ENCODE data around the gene NUBP2. TPM values are rescaled to one million over a fixed set of nuclear protein-coding genes. Genes with fewer than 3 reads are reported as not detected.
"Not testable (repeated sequence)": the region's sequence is repeated elsewhere in the genome, so short reads cannot be mapped to it uniquely, and the experiment has no call there.

The NUBP2 gene
- total RNA-seq, 2 donors from 2014 or later, result 47.8 to 50.1 TPM

DNA sequence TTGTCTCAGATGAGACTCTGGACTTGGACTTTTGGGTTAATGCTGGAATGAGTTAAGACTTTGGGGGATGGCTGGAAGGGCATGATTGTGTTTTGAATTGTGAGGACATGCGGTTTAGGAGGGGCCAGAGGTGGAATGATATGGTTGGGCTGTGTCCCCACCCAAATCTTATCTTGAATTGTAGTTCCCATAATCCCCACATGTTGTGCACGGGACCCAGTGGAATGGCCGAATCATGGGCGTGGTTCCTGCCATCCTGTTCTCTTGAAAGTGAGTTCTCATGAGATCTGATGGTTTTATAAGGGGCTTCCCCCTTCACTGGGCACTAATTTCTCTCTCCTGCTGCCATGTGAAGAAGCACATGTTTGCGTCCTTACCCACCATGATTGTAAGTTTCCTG is 16.5 kb downstream of the NUBP2 start:
- not testable (repeated sequence) for H3K4me1 Mint-ChIP-seq (ENCODE audit: low read depth); DNase-seq; ATAC-seq (replicated peaks in 1 of 2); H3K27me3 Mint-ChIP-seq (ENCODE audit: low read depth); H3K27ac Mint-ChIP-seq; H3K4me3 Mint-ChIP-seq; H3K9me3 Mint-ChIP-seq
- peaks cover 8 to 19% of the 10 kb centered on the region in 2 donors for H3K36me3 Mint-ChIP-seq (ENCODE audit: insufficient read depth in 2 of 2)

DNA sequence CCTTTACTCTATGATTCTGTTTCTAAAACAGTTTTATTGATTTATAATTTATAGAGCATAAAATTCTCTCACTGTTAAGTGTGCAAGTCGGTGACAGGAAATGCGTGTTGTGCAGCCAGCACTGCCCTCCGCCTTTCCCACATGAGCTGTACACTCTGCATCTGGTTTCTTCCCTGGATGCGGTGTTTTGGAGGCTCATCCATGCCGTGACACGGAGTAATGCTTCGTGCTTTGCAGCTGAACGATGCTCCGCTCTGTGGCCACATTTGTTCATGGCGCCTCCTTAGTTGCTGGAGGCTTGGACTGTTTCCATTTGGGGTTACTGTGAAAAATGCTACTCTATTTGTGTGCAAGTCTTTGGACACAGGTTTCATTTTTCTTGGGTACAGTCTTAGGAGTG is 17.9 kb downstream of the NUBP2 start:
- ATAC-seq (replicated peaks in 1 of 2) (no peak), DNase-seq (no peak)
- Mint-ChIP-seq H3K27ac (no peak overlapping the region), H3K27me3 (ENCODE audit: low read depth) (no peaks in the 10 kb centered on the region), H3K4me3 (no peak overlapping the region), H3K36me3 (ENCODE audit: insufficient read depth in 2 of 2) (peaks cover 10 to 19% of the 10 kb centered on the region in 2 donors), H3K9me3 (peaks cover 8 to 10% of the 10 kb centered on the region in 2 donors), H3K4me1 (ENCODE audit: low read depth) (no peaks in the 10 kb centered on the region)

DNA sequence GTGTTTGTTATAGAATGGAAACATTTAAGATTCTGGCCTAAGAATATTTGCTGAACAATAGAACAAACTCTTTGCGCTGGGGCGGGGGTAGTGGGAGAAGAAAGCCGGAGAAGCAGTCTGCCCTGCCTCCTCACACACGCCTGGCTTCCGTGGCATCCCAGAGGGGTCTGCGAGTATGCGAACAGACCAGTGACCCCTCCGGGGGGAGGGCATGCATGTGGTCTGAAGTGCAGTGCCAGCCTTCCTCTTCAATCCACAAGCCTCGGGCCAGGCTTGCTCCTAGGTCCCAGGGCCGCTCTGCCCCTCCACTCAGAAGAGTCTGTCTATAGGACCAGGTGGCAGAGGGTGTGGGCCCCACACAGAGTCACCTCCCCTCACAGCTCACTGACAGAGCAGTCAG is 24.9 kb downstream of the NUBP2 start:
- no peaks in the 10 kb centered on the region for H3K9me3 Mint-ChIP-seq
- no peak overlapping the region for H3K4me3 Mint-ChIP-seq
- DNase-seq (no peak), ATAC-seq (replicated peaks in 1 of 2) (no peak)
- H3K4me1 Mint-ChIP-seq (ENCODE audit: low read depth), result peaks cover 5% of the 10 kb centered on the region
- peaks cover 1 to 8% of the 10 kb centered on the region in 2 donors for H3K36me3 Mint-ChIP-seq (ENCODE audit: insufficient read depth in 2 of 2)
- H3K27ac Mint-ChIP-seq, result no peak overlapping the region
- H3K27me3 Mint-ChIP-seq (ENCODE audit: low read depth), result no peaks in the 10 kb centered on the region

DNA sequence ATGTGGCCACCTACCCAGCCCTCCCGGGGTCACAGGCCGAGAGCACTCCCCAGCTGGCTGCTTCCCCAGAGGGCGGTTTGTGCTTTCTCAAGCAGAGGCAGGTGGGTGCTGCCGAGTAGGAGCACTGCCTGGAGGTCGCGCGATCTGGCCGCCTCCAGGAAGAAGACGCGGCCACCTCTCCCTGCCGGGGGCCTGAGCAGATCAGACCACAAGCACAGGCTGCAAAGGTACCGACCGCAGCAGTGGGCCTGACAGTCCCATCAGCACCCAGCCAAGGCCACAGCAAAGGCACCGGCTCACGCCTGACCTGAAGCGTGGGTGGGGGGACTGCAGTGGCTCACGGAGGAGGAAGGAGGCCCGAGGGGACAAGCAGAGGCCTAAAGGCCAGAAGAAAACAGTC is 25.9 kb downstream of the NUBP2 start:
- no peak for ATAC-seq (replicated peaks in 1 of 2)
- peaks cover 1 to 8% of the 10 kb centered on the region in 2 donors for H3K36me3 Mint-ChIP-seq (ENCODE audit: insufficient read depth in 2 of 2)
- DNase-seq, result no peak
- H3K27ac Mint-ChIP-seq, result no peak overlapping the region
- H3K27me3 Mint-ChIP-seq (ENCODE audit: low read depth), result no peaks in the 10 kb centered on the region
- H3K9me3 Mint-ChIP-seq, result no peaks in the 10 kb centered on the region
- H3K4me3 Mint-ChIP-seq, result no peak overlapping the region
- H3K4me1 Mint-ChIP-seq (ENCODE audit: low read depth), result peaks cover 5% of the 10 kb centered on the region

DNA sequence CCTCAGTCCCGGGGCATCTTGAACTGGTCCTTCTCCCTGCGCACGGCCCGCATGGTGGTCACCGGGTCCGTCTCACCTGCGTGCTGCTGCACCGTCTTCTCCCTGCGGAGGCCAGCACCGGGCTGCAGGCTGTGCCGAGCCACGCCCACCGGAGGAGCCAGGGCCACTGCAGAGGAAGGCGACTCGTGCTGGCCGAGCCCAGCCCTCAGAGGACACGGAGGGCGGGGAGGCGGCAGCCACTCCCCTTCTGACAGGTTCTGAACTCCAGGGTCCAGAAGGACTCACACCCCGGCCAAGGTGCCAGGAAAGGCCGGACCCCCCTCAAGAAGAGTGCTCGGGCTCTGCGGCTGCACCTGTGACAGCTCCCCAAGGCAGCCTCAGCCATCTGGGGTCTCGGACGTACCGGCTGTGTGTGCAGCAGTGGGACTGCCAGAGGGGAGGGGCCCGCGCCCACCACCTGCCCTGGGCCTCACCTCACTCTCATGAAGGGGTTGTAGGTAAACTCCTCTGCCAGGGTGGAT is 26.6 kb downstream of the NUBP2 start:
- peaks cover 5% of the 10 kb centered on the region for H3K4me1 Mint-ChIP-seq (ENCODE audit: low read depth)
- no peak for ATAC-seq (replicated peaks in 1 of 2)
- no peak overlapping the region for H3K4me3 Mint-ChIP-seq
- H3K9me3 Mint-ChIP-seq, result no peaks in the 10 kb centered on the region
- H3K36me3 Mint-ChIP-seq (ENCODE audit: insufficient read depth in 2 of 2), result peaks cover 1 to 8% of the 10 kb centered on the region in 2 donors
- DNase-seq, result no peak
- H3K27ac Mint-ChIP-seq, result no peak overlapping the region
- H3K27me3 Mint-ChIP-seq (ENCODE audit: low read depth), result no peaks in the 10 kb centered on the region

GRCh38 chr16:1810106-1810505 is 27.3 kb downstream of the NUBP2 start:
- ATAC-seq (replicated peaks in 1 of 2) (no peak), DNase-seq (no peak)
- Mint-ChIP-seq H3K27me3 (ENCODE audit: low read depth) (no peaks in the 10 kb centered on the region), H3K4me3 (no peak overlapping the region), H3K9me3 (no peaks in the 10 kb centered on the region), H3K36me3 (ENCODE audit: insufficient read depth in 2 of 2) (peaks cover 1 to 8% of the 10 kb centered on the region in 2 donors), H3K4me1 (ENCODE audit: low read depth) (peaks cover 5% of the 10 kb centered on the region), H3K27ac (no peak overlapping the region)

- no peak overlapping the region for H3K4me3 Mint-ChIP-seq
- no peak overlapping the region for H3K27ac Mint-ChIP-seq
- ATAC-seq (replicated peaks in 1 of 2) (no peak), DNase-seq (no peak)
- H3K4me1 Mint-ChIP-seq (ENCODE audit: low read depth), result peaks cover 5% of the 10 kb centered on the region
- H3K9me3 Mint-ChIP-seq, result no peaks in the 10 kb centered on the region
- H3K36me3 Mint-ChIP-seq (ENCODE audit: insufficient read depth in 2 of 2), result peaks cover 1 to 8% of the 10 kb centered on the region in 2 donors
- no peaks in the 10 kb centered on the region for H3K27me3 Mint-ChIP-seq (ENCODE audit: low read depth)
These were observed 27.8 kb downstream of the NUBP2 start for GRCh38 chr16:1810536-1810935.

DNA sequence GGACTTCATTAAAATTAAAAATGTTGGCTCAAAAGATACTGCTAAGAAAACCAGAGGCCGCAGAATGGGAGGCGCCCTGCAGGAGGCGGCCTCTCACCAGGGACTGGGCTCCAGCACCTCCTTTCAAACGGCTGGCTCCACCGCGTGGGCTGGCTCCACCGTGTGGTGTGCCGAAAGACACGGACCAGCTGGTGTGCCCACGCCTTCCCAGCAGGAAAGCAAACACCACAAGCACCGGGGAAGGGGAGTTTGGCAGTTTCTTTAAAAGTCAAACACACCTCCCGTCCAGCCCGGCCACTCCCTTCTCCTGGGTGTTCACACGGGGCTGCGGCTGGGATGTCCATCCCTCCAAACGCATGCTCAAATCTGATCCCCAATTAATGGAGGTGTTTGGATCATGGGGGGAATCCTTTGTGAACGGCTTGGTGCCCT is 30.0 kb downstream of the NUBP2 start:
- Mint-ChIP-seq H3K27ac (no peak overlapping the region), H3K36me3 (ENCODE audit: insufficient read depth in 2 of 2) (no peaks in the 10 kb centered on the region), H3K27me3 (ENCODE audit: low read depth) (no peaks in the 10 kb centered on the region), H3K4me3 (no peak overlapping the region), H3K9me3 (no peaks in the 10 kb centered on the region), H3K4me1 (ENCODE audit: low read depth) (peaks cover 5% of the 10 kb centered on the region)
- ATAC-seq (replicated peaks in 1 of 2) (peak; percentile 68 to 85), DNase-seq (peak; percentile 53 to 59)

GRCh38 chr16:1815461-1815860 is 32.7 kb downstream of the NUBP2 start:
- H3K9me3 Mint-ChIP-seq, result no peaks in the 10 kb centered on the region
- H3K4me1 Mint-ChIP-seq (ENCODE audit: low read depth), result peaks cover 5% of the 10 kb centered on the region
- no peaks in the 10 kb centered on the region for H3K36me3 Mint-ChIP-seq (ENCODE audit: insufficient read depth in 2 of 2)
- ATAC-seq (replicated peaks in 1 of 2) (no peak), DNase-seq (no peak)
- no peaks in the 10 kb centered on the region for H3K27me3 Mint-ChIP-seq (ENCODE audit: low read depth)
- no peak overlapping the region for H3K4me3 Mint-ChIP-seq
- no peak overlapping the region for H3K27ac Mint-ChIP-seq

DNA sequence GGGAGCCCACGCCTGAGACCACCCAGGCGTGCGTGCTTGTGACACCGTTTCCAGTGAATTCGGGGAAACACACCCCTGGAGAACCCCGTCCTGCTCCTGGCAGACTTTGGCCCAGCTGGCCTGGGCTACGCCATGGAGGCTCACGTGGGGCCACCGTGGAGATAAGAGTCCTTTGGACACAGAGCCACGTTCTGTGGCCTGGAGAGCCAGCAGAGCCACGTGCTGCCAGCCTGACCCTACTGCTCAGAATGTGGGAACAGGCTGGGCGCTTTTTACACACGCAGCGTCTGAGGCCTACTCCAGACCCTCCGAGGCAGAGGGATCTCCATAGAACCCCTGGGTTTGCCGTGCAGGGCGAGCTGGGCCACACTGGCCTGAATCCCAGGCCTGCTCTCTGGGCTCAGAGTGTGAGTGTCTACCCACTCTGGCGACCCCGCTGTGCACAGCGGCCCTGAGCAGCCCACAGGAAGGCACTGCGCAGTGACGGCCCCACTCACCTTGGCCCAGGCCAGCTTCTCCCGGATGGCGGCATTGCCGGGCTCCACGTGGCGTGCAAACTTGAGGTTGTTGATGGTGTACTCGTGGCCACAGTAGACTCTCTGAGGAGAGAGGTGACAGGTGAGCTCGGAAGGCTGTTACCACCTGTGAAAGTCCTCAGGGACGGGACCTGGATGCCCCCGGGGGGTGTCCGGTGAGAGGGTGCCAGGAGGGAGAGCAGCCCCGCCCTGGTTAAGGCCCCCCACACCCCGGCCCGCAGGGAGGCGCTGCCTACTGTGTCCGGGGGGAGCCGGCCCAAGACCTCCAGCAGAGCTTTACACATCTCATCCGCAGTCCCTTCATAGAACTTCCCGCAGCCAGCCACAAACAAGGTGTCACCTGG is 33.9 kb downstream of the NUBP2 start:
- Mint-ChIP-seq H3K9me3 (no peaks in the 10 kb centered on the region), H3K27ac (no peak overlapping the region), H3K36me3 (ENCODE audit: insufficient read depth in 2 of 2) (no peaks in the 10 kb centered on the region), H3K4me1 (ENCODE audit: low read depth) (peaks cover 5% of the 10 kb centered on the region), H3K4me3 (no peak overlapping the region), H3K27me3 (ENCODE audit: low read depth) (no peaks in the 10 kb centered on the region)
- ATAC-seq (replicated peaks in 1 of 2), result no peak
- no peak for DNase-seq

- no peak overlapping the region for H3K4me3 Mint-ChIP-seq
- no peaks in the 10 kb centered on the region for H3K27me3 Mint-ChIP-seq (ENCODE audit: low read depth)
- DNase-seq, result no peak
- H3K27ac Mint-ChIP-seq, result no peak overlapping the region
- no peak for ATAC-seq (replicated peaks in 1 of 2)
- H3K4me1 Mint-ChIP-seq (ENCODE audit: low read depth), result peaks cover 4% of the 10 kb centered on the region
- no peaks in the 10 kb centered on the region for H3K9me3 Mint-ChIP-seq
- no peaks in the 10 kb centered on the region for H3K36me3 Mint-ChIP-seq (ENCODE audit: insufficient read depth in 2 of 2)
These were observed 34.5 kb downstream of the NUBP2 start for GRCh38 chr16:1817276-1817589.

- H3K9me3 Mint-ChIP-seq, result no peaks in the 10 kb centered on the region
- DNase-seq, result no peak
- H3K36me3 Mint-ChIP-seq (ENCODE audit: insufficient read depth in 2 of 2), result no peaks in the 10 kb centered on the region
- H3K27me3 Mint-ChIP-seq (ENCODE audit: low read depth), result no peaks in the 10 kb centered on the region
- no peak overlapping the region for H3K27ac Mint-ChIP-seq
- no peaks in the 10 kb centered on the region for H3K4me1 Mint-ChIP-seq (ENCODE audit: low read depth)
- H3K4me3 Mint-ChIP-seq, result no peak overlapping the region
- ATAC-seq (replicated peaks in 1 of 2), result no peak
These were observed 35.0 kb downstream of the NUBP2 start for GRCh38 chr16:1817716-1818115.

- Mint-ChIP-seq H3K9me3 (no peaks in the 10 kb centered on the region), H3K36me3 (ENCODE audit: insufficient read depth in 2 of 2) (no peaks in the 10 kb centered on the region), H3K4me1 (ENCODE audit: low read depth) (no peaks in the 10 kb centered on the region), H3K27ac (no peak overlapping the region), H3K4me3 (no peak overlapping the region), H3K27me3 (ENCODE audit: low read depth) (no peaks in the 10 kb centered on the region)
- ATAC-seq (replicated peaks in 1 of 2) (no peak), DNase-seq (no peak)
These were observed 35.6 kb downstream of the NUBP2 start for GRCh38 chr16:1818204-1818872.

All from activated T-cell treated with anti-CD3 and anti-CD28 coated beads, Interleukin-2, amount 50 U/mL, for 72 hours (primary cell).